ENCODE results near the gene TMEM63A. TPM values are rescaled to one million over a fixed set of nuclear protein-coding genes. Genes with fewer than 3 reads are reported as not detected.

TMEM63A gene
- total and polyA plus RNA-seq, 2 of the 13 experiments (the other 11 are each of a cell fraction or from before 2014, with no cell fraction given): 23.9 to 53.3 TPM

- no peak for TF ChIP-seq ZNF276 (CRISPR knock-in tag; IDR thresholded peaks at IDR 0.05; ENCODE audit: low read depth)
- TF ChIP-seq TCF12 (IDR thresholded peaks at IDR 0.05): no peak
- TF ChIP-seq TCF12 (CRISPR knock-in tag; IDR thresholded peaks at IDR 0.05): no peak
- TF ChIP-seq LCORL (IDR thresholded peaks at IDR 0.05): no peak
- TF ChIP-seq LCORL (CRISPR knock-in tag; IDR thresholded peaks at IDR 0.05): peak; percentile 84
- TF ChIP-seq HNF4G (IDR thresholded peaks at IDR 0.05; ENCODE audit: borderline replicate concordance, low read depth, low read length): peak; percentile 58; the same call in 1 of the 2 replicates
- TF ChIP-seq HNF4G (CRISPR knock-in tag; IDR thresholded peaks at IDR 0.05; ENCODE audit: borderline replicate concordance, low read depth): no peak
- TF ChIP-seq RBFOX2 (IDR thresholded peaks at IDR 0.05; ENCODE audit: low read depth, low read length): no peak
- no peak for TF ChIP-seq ZNF407 (CRISPR knock-in tag; IDR thresholded peaks at IDR 0.05; ENCODE audit: not compliant biosample characterization)
- TF ChIP-seq FOXM1 (CRISPR knock-in tag; IDR thresholded peaks at IDR 0.05): no peak
- no peak for TF ChIP-seq ZBTB34 (CRISPR knock-in tag; IDR thresholded peaks at IDR 0.05)
- no peak for TF ChIP-seq FOSL1 (CRISPR knock-in tag; IDR thresholded peaks at IDR 0.05; ENCODE audit: borderline replicate concordance)
- no peak for TF ChIP-seq ZNF607 (CRISPR knock-in tag; IDR thresholded peaks at IDR 0.05; ENCODE audit: borderline replicate concordance)
- no peak for TF ChIP-seq ZBTB44 (CRISPR knock-in tag; IDR thresholded peaks at IDR 0.05)
- TF ChIP-seq SP140L (CRISPR knock-in tag; IDR thresholded peaks at IDR 0.05; ENCODE audit: borderline replicate concordance): no peak
- no peak for TF ChIP-seq EHMT2 (IDR thresholded peaks at IDR 0.05; ENCODE audit: borderline replicate concordance, low read depth, low read length)
These were observed 8.4 kb upstream of the TMEM63A start (continued) for GRCh38 chr1:225890346-225891228.

Data from HepG2 (cell line).